H1 (cell line): Measurements from ENCODE around the gene VSNL1. TPM values are rescaled to one million over a fixed set of nuclear protein-coding genes. Genes with fewer than 3 reads are reported as not detected.

ENCODE experiments used
- BCL11A ChIP-seq, 2 experiments: IDR thresholded peaks; one replicate each; pipeline ENCODE4 v1.6.1; 2011; ENCODE audit warnings: low read depth in 2 of 2, low read length in 2 of 2, mild to moderate bottlenecking in 2 of 2
- CHD7 ChIP-seq: fragments of 300-600 bp; sonication (generic); IDR thresholded peaks from 2 replicates; pipeline ENCODE4 v1.7.1; 2012; ENCODE audit warnings: low read length, moderate library complexity, mild to moderate bottlenecking, inconsistent platforms; ENCODE audit not compliant: insufficient replicate concordance
- CTBP2 ChIP-seq: IDR thresholded peaks from 2 replicates; pipeline ENCODE4 v1.7.0; 2011; ENCODE audit warnings: borderline replicate concordance, mild to moderate bottlenecking, moderate library complexity, mixed read lengths, low read length; ENCODE audit not compliant: insufficient read depth, insufficient read length
- EGR1 ChIP-seq: IDR thresholded peaks from 2 replicates; pipeline ENCODE4 v1.6.1; 2011; ENCODE audit warnings: low read depth, low read length, borderline replicate concordance
- KDM4A ChIP-seq: IDR thresholded peaks from one replicate; pipeline ENCODE4 v1.7.1; 2012; ENCODE audit warnings: low read depth, mild to moderate bottlenecking, moderate library complexity, low read length, inconsistent platforms; ENCODE audit not compliant: severe bottlenecking
- NANOG ChIP-seq: IDR thresholded peaks from 2 replicates; pipeline ENCODE4 v1.6.1; 2011; ENCODE audit warnings: low read length, low read depth, mild to moderate bottlenecking, inconsistent platforms; ENCODE audit not compliant: insufficient read depth, poor library complexity, severe bottlenecking
- SIX5 ChIP-seq: IDR thresholded peaks from 2 replicates; pipeline ENCODE4 v1.6.1; 2011; ENCODE audit warnings: mild to moderate bottlenecking, low read depth, low read length
- SP2 ChIP-seq: IDR thresholded peaks from 2 replicates; pipeline ENCODE4 v1.6.1; 2012; ENCODE audit warnings: mild to moderate bottlenecking, low read length, inconsistent platforms
- SP4 ChIP-seq: IDR thresholded peaks from 2 replicates; pipeline ENCODE4 v1.6.1; 2012; ENCODE audit warnings: low read length, inconsistent platforms
- USF2 ChIP-seq: IDR thresholded peaks from 2 replicates; pipeline ENCODE4 v1.6.1; 2011; ENCODE audit warnings: low read length, improper control_type of control experiment
- ZNF274 ChIP-seq: IDR thresholded peaks from 2 replicates; pipeline ENCODE4 v1.7.0; 2012; ENCODE audit warnings: low read length, borderline replicate concordance; ENCODE audit errors: extremely low read depth
- polyA plus RNA-seq, 7 experiments: library from polyadenylated mRNA; depleted of rRNA in 3 of 7; stranded (reverse) in 5 of 7; unstranded in 2 of 7; fragments of >200 nt in 5 of 7; fragments of 200-250 nt in 2 of 7; gene quantifications; 1 replicate in 5 of 7; 2 replicates in 1 of 7; 4 replicates in 1 of 7; pipeline versions ENCODE4 v1.2.1 to v1.2.3, GENCODE V29; 2011 to 2013; ENCODE audit warnings: missing spikeins in 2 of 7, mixed read lengths in 2 of 7
- total RNA-seq: library from RNA; stranded (reverse); fragmentation: NEBNext Ultra II Directional; extraction: Animal tissue kit (Norgen Biotek cat#: 25700); gene quantifications from 2 replicates; pipeline ENCODE4 v1.2.1, GENCODE V29; 2021

VSNL1 gene
- total and polyA plus RNA-seq, 2 of the 8 experiments (the other 6 are each of a cell fraction or from before 2014, with no cell fraction given), result 49.4 to 108 TPM

- TF ChIP-seq CHD7 (no peak), BCL11A (IDR thresholded peaks at IDR 0.05; ENCODE audit: low read depth in 2 of 2, low read length in 2 of 2) (no peak), NANOG (no peak), ZNF274 (no peak), SIX5 (no peak), CTBP2 (no peak), EGR1 (no peak), KDM4A (no peak), USF2 (no peak), SP4 (no peak), SP2 (no peak)
Measured at GRCh38 chr2:17558053-17558452, 17.6 kb downstream of the VSNL1 start (continued).
